Fibroblast of lung (primary cell): ENCODE measurements around the gene QSOX1.
"Not testable (repeated sequence)": the region's sequence is repeated elsewhere in the genome, so short reads cannot be mapped to it uniquely, and the experiment has no call there.

Experiments
- EZH2 ChIP-seq: IDR thresholded peaks from 2 replicates; pipeline ENCODE4 v1.5.1; 2012; ENCODE audit warnings: low read length, control low read depth, mild to moderate bottlenecking; ENCODE audit errors: missing control alignments
- TF ChIP-seq, protein P1 (sequence below), 2 donors: IDR thresholded peaks in 1 of 2; conservative IDR thresholded peaks in 1 of 2; 1 replicate in 1 of 2; 2 replicates in 1 of 2; pipeline ENCODE4 v1.5.1; 2011 to 2012; ENCODE audit warnings: low read length in 2 of 2, control low read depth in 1 of 2, inconsistent platforms in 1 of 2, low read depth in 1 of 2, mild to moderate bottlenecking in 1 of 2

DNA sequence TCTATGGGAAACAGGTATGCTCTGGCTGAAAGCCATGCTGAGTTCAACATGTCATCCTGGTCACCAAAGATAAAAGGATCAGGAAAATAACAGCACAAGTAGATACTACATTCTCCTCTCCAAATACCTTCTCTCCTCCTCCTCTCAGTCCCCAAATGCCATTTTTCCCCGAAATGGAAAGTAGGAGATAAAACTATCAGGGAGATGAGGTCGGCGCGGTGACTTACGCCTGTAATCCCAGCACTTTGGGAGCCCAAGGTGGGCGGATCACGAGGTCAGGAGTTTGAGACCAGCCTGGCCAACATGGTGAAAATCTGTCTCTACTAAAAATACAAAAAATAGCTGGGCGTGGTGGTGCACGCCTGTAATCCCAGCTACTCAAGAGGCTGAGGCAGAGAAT, 21.0 kb upstream of the QSOX1 start:
- TF ChIP-seq, protein P1, sequence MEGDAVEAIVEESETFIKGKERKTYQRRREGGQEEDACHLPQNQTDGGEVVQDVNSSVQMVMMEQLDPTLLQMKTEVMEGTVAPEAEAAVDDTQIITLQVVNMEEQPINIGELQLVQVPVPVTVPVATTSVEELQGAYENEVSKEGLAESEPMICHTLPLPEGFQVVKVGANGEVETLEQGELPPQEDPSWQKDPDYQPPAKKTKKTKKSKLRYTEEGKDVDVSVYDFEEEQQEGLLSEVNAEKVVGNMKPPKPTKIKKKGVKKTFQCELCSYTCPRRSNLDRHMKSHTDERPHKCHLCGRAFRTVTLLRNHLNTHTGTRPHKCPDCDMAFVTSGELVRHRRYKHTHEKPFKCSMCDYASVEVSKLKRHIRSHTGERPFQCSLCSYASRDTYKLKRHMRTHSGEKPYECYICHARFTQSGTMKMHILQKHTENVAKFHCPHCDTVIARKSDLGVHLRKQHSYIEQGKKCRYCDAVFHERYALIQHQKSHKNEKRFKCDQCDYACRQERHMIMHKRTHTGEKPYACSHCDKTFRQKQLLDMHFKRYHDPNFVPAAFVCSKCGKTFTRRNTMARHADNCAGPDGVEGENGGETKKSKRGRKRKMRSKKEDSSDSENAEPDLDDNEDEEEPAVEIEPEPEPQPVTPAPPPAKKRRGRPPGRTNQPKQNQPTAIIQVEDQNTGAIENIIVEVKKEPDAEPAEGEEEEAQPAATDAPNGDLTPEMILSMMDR (conservative IDR thresholded peaks at IDR 0.05 in 1 of 2, IDR thresholded peaks at IDR 0.05 in 1 of 2; ENCODE audit: low read depth in 1 of 2, low read length in 2 of 2): not testable (repeated sequence)
- not testable (repeated sequence) for TF ChIP-seq EZH2
